Natural killer cell (primary cell): Measurements from ENCODE around the gene SIAH2. TPM values are rescaled to one million over a fixed set of nuclear protein-coding genes. Genes with fewer than 3 reads are reported as not detected.

Source experiments
- ATAC-seq, 3 donors: fragments of 150-1000 bp in 2 of 3; fragments of 200-7000 bp in 1 of 3; cut with Tn5 transposase; 1 replicate in 1 of 3; 2 replicates in 2 of 3; pipeline ENCODE4 v1.10.0; 2021; ENCODE audit warnings: mild to moderate bottlenecking in 2 of 3, moderate library complexity in 2 of 3
- DNase-seq, 2 donors: peaks; one replicate each; pipeline versions ENCODE4 v3.0.0 to v3.0.0-alpha.2; 2013 to 2021; ENCODE audit warnings: mixed read lengths in 1 of 2
- H3K27ac ChIP-seq: one replicate; pipeline ENCODE4 v1.5.1; 2013; ENCODE audit warnings: mild to moderate bottlenecking, low read length
- H3K27me3 ChIP-seq: one replicate; pipeline ENCODE4 v1.6.1; 2013; ENCODE audit warnings: low read length; ENCODE audit not compliant: control insufficient read depth, insufficient read depth
- H3K36me3 ChIP-seq: one replicate; pipeline ENCODE4 v1.6.1; 2013; ENCODE audit warnings: low read length; ENCODE audit not compliant: control insufficient read depth, insufficient read depth
- H3K4me1 ChIP-seq: one replicate; pipeline ENCODE4 v1.6.1; 2013; ENCODE audit warnings: low read length; ENCODE audit not compliant: control insufficient read depth, insufficient read depth
- H3K4me3 ChIP-seq: one replicate; pipeline ENCODE4 v1.5.1; 2013; ENCODE audit warnings: low read length
- H3K9me3 ChIP-seq: one replicate; pipeline ENCODE4 v1.6.1; 2013; ENCODE audit warnings: low read length; ENCODE audit not compliant: control insufficient read depth, insufficient read depth
- H3K27ac Mint-ChIP-seq, 2 donors: one replicate each; pipeline ENCODE4 v1.8.0; 2022; ENCODE audit warnings: mild to moderate bottlenecking in 2 of 2, mixed read lengths in 2 of 2, moderate library complexity in 1 of 2
- H3K27me3 Mint-ChIP-seq, 2 donors: one replicate each; pipeline ENCODE4 v1.8.0; 2022; ENCODE audit warnings: low read depth in 2 of 2, mixed read lengths in 2 of 2
- H3K36me3 Mint-ChIP-seq: one replicate; pipeline ENCODE4 v1.8.0; 2022; ENCODE audit warnings: mixed read lengths
- H3K4me1 Mint-ChIP-seq, 2 donors: one replicate each; pipeline ENCODE4 v1.8.0; 2022; ENCODE audit warnings: mixed read lengths in 2 of 2
- H3K4me3 Mint-ChIP-seq: one replicate; pipeline ENCODE4 v1.8.0; 2022; ENCODE audit warnings: mild to moderate bottlenecking, moderate library complexity, mixed read lengths
- H3K9me3 Mint-ChIP-seq, 2 donors: one replicate each; pipeline ENCODE4 v1.8.0; 2022; ENCODE audit warnings: mixed read lengths in 2 of 2
- WGBS: methylation state at CpG from one replicate; pipeline ENCODE4 v1.1.7; 2013; ENCODE audit warnings: missing lambda C conversion rate; ENCODE audit not compliant: insufficient coverage; 5-methylcytosine and 5-hydroxymethylcytosine counted together
- intact Hi-C: fragments of 100-400 bp; cut with micrococcal nuclease; formaldehyde crosslinking; loops from one replicate; pipeline ENCODE4 v1.14.2; 2022
- total RNA-seq, 4 donors: library from RNA; stranded (reverse); fragments of 120-200 nt in 1 of 4; gene quantifications; one replicate each; pipeline versions ENCODE4 v1.2.3 to v1.2.4, GENCODE V29; 2013 to 2022
- TF ChIP-seq, protein P1 (sequence below): fragments of 200-600 bp; IDR thresholded peaks from one replicate; pipeline ENCODE4 v1.8.0; 2022; ENCODE audit warnings: antibody characterized with exemption

The SIAH2 gene
- total RNA-seq, 3 donors from 2014 or later (not counting 1 experiment from before 2014, with no cell fraction given) = 22.7 to 25.7 (median 23.8) TPM

DNA sequence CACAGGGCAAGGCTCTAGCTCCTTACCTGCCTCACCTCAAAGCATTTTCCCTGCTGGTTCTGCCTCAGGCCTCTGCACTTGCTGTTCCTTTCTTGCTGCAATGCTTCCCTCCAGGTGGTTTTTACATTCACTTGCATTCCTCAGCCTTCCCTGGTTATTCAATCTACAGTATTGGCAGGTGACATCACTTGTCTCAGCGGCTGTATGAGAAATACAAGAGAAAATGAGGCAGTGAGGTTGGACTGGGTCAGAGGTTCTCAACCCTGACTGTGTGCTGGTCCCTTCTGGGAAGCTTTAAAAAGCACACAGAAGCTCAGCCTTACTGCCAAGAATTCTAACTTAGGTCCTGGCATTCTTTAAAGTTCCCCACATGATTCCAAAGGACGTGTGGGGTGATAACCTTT lies 26.7 kb downstream of the SIAH2 start:
- H3K27me3 ChIP-seq = no peaks in the 10 kb centered on the region
- ATAC-seq (no peak), DNase-seq (no peak)
- H3K27ac ChIP-seq = no peak overlapping the region
- H3K4me3 ChIP-seq = no peak overlapping the region
- TF ChIP-seq, protein P1, sequence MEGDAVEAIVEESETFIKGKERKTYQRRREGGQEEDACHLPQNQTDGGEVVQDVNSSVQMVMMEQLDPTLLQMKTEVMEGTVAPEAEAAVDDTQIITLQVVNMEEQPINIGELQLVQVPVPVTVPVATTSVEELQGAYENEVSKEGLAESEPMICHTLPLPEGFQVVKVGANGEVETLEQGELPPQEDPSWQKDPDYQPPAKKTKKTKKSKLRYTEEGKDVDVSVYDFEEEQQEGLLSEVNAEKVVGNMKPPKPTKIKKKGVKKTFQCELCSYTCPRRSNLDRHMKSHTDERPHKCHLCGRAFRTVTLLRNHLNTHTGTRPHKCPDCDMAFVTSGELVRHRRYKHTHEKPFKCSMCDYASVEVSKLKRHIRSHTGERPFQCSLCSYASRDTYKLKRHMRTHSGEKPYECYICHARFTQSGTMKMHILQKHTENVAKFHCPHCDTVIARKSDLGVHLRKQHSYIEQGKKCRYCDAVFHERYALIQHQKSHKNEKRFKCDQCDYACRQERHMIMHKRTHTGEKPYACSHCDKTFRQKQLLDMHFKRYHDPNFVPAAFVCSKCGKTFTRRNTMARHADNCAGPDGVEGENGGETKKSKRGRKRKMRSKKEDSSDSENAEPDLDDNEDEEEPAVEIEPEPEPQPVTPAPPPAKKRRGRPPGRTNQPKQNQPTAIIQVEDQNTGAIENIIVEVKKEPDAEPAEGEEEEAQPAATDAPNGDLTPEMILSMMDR = no peak
- peaks cover 4% of the 10 kb centered on the region for H3K36me3 ChIP-seq
- peaks cover 13 to 18% of the 10 kb centered on the region in 2 donors for H3K4me1 Mint-ChIP-seq
- H3K4me3 Mint-ChIP-seq = no peak overlapping the region
- intact Hi-C loops = no loop called here
- no peaks in the 10 kb centered on the region for H3K27me3 Mint-ChIP-seq
- no peaks in the 10 kb centered on the region for H3K9me3 Mint-ChIP-seq
- peaks cover 11% of the 10 kb centered on the region for H3K4me1 ChIP-seq
- no peaks in the 10 kb centered on the region for H3K9me3 ChIP-seq
- 78% methylated on average over 2 of the region's 2 CpGs for WGBS
- no peaks in the 10 kb centered on the region for H3K36me3 Mint-ChIP-seq
- peak overlapping the region in 1 of 2 donors; percentile 4 for H3K27ac Mint-ChIP-seq

DNA sequence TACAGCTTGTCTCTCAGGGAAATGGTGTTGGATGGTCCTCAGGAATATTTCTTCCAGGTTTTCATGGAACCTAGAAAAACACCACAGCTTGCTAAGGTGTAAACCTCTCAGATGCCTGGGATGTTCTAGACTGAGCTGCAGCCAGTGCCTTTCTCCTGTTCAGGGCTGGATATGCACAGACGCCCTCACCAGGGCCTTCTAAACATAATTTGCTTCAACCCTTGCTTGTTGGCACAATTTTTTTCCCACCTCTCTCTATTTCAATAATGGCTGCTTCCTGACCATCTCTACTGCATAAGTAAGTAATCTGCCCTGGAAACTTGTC lies 28.2 kb downstream of the SIAH2 start:
- Histone ChIP-seq H3K9me3 (no peaks in the 10 kb centered on the region), H3K27me3 (no peaks in the 10 kb centered on the region), H3K4me3 (no peak overlapping the region), H3K36me3 (no peaks in the 10 kb centered on the region), H3K4me1 (peaks cover 2% of the 10 kb centered on the region), H3K27ac (no peak overlapping the region)
- Mint-ChIP-seq H3K27me3 (no peaks in the 10 kb centered on the region), H3K27ac (no peak overlapping the region), H3K9me3 (no peaks in the 10 kb centered on the region), H3K4me1 (peaks cover 8 to 15% of the 10 kb centered on the region in 2 donors), H3K4me3 (no peak overlapping the region), H3K36me3 (no peaks in the 10 kb centered on the region)
- intact Hi-C loops = no loop called here
- DNase-seq (no peak), ATAC-seq (no peak)
- 95% methylated on average over 1 of the region's 1 CpG for WGBS
- TF ChIP-seq, protein P1 = no peak

DNA sequence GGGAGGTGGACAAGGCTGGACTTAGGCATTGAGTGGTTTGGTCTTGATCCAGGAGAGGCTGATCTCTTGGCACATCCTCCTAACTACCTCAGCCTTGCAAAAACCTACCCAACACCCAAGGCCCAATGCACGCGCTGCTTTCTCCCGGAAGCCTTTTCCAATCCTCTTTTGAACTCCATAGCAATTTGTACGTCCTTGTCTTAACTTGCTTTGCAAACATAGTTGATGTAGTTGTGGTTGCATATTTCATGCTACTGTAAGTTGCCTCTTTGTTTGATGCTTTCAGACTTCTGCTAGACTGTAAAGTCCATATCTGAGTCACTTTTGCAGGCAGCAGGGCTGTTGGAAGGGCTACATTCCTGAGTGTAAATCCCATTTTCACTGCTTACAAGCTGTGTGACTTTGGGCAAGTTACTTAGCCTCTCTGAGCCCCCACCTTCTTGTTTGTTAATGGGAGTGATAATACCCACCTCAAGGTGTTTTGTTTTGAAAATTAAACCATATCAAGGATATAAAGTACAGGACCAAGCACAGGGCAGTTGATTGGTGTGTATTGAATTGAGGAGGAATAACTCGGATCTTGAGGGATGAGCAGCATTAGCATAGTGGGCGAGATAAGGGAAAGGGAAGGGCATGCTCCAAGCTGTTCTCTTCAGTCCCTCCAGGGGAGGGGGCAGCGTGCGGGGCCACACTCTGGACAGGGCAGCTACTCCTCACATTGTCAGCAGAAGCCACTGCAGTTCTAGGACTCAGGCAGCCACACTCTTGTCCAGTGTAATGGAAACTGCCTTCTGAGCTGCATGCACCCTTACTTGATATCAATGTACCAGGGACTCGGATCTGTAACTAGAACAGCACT lies 28.8 kb downstream of the SIAH2 start:
- no peaks in the 10 kb centered on the region for H3K9me3 ChIP-seq
- DNase-seq (no peak), ATAC-seq (no peak)
- TF ChIP-seq, protein P1 = no peak
- no peak overlapping the region for H3K4me3 ChIP-seq
- H3K4me3 Mint-ChIP-seq = no peak overlapping the region
- no peaks in the 10 kb centered on the region for H3K4me1 ChIP-seq
- 93% methylated on average over 8 of the region's 9 CpGs for WGBS
- no peaks in the 10 kb centered on the region for H3K27me3 ChIP-seq
- no peak overlapping the region for H3K27ac ChIP-seq
- peaks cover 8 to 15% of the 10 kb centered on the region in 2 donors for H3K4me1 Mint-ChIP-seq
- intact Hi-C loops = no loop called here
- H3K36me3 ChIP-seq = no peaks in the 10 kb centered on the region
- no peak overlapping the region for H3K27ac Mint-ChIP-seq
- H3K27me3 Mint-ChIP-seq = no peaks in the 10 kb centered on the region
- H3K36me3 Mint-ChIP-seq = no peaks in the 10 kb centered on the region
- no peaks in the 10 kb centered on the region for H3K9me3 Mint-ChIP-seq
